Epithelial cell of esophagus (primary cell): ENCODE data around the gene CACNA1D.

Experiments
- DNase-seq: peaks from one replicate; pipeline ENCODE4 v3.0.0; 2010; ENCODE audit warnings: low read depth
- H3K4me3 ChIP-seq: 2 replicates; pipeline ENCODE4 v1.5.1; 2011; ENCODE audit warnings: mild to moderate bottlenecking, low read length, control low read depth
- TF ChIP-seq, protein P1 (sequence below): IDR thresholded peaks from 2 replicates; pipeline ENCODE4 v1.5.1; 2011; ENCODE audit warnings: low read depth, mild to moderate bottlenecking, low read length, control low read depth, inconsistent platforms; ENCODE audit not compliant: insufficient read depth; ENCODE audit errors: missing control alignments

CACNA1D gene

DNA sequence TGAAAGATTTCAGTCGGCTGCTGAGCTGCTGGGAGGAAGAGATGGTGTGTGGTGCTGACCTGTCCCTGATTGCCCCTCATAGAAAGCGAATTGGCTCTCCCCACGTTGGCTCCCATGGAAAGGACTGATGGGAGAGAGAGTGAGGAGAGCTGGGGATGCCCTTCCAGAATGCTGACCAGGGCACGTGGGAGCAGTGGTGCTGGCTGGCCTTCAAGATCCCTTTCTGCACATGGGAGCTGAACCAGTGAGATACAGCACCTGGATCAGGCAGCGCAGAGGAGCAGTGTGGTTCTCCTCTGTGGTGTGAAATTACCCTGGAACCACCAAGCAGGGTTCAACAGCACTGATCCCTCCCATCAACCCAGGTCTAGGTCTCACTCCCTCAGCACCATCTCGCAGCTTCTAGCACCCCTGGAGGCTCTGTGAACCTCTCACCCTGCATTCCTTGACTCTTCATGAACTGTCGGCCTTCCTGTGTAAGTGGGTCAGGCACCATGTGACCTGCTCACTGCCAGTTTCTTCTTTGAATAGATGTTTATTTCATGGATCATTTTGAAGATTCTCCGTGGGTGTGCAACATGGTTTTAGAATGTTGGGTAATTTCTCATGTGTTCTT lies 55.7 kb downstream of the CACNA1D start:
- no peak for DNase-seq
- TF ChIP-seq, protein P1, sequence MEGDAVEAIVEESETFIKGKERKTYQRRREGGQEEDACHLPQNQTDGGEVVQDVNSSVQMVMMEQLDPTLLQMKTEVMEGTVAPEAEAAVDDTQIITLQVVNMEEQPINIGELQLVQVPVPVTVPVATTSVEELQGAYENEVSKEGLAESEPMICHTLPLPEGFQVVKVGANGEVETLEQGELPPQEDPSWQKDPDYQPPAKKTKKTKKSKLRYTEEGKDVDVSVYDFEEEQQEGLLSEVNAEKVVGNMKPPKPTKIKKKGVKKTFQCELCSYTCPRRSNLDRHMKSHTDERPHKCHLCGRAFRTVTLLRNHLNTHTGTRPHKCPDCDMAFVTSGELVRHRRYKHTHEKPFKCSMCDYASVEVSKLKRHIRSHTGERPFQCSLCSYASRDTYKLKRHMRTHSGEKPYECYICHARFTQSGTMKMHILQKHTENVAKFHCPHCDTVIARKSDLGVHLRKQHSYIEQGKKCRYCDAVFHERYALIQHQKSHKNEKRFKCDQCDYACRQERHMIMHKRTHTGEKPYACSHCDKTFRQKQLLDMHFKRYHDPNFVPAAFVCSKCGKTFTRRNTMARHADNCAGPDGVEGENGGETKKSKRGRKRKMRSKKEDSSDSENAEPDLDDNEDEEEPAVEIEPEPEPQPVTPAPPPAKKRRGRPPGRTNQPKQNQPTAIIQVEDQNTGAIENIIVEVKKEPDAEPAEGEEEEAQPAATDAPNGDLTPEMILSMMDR: no peak
- H3K4me3 ChIP-seq: no peak overlapping the region

DNA sequence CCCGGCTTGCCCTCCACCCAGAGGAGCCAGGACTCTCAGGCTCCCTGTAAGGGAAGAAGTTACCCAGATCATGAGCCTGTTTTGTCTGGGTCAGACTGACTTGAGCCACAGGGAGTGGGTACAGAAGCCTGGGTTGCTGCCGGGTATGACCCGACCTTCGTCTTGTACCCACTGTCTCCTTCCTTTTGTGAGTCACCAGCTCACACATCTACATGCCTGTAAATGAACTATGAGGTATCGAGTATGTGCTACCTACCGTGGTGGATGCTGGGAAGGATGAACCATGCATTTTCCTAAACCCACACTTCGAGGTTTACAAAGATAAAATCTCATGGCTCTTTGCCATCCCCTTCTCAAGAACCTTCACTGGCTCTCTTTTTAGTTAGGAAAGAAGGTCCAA lies 56.9 kb downstream of the CACNA1D start:
- TF ChIP-seq, protein P1: no peak
- no peak for DNase-seq
- no peak overlapping the region for H3K4me3 ChIP-seq

DNA sequence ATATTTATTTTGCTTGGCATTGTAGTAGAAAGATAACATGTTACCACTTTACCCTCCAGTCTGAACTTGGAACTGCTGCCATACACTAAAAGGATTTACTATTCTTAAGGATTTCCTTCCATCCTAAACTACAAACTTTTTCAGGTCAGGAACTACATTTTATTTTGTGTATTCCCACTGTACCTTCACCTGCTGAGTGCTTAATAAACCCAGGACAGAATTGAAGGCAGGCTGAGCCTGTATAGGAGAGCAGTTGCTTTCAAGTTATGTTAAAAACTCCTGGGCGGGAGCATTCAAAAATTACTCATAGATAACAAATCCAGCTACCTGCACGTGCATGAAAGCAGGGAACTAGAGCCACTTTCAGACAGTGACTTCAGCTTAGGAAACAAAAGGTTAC lies 58.3 kb downstream of the CACNA1D start:
- DNase-seq: no peak
- no peak overlapping the region for H3K4me3 ChIP-seq
- TF ChIP-seq, protein P1: no peak

DNA sequence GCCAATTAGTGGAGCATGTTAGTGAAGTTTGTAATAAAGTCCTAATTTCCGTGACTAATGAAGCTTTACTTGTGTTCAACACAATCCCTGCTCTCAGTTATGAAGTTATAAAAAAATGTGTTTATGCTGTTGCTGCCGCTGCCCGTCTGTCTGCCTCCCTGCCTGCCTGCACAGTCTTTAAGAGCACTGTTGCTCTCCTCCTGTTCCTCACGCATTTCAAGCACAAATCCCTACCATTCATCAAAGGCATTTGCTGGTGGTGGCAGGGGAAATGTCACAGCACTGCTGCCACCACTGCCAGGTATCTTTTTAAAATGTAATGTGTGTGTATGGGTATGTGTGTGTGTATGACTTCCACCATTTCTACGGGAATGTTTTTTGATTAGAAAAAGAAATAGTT lies 58.8 kb downstream of the CACNA1D start:
- H3K4me3 ChIP-seq: no peak overlapping the region
- TF ChIP-seq, protein P1: no peak

DNA sequence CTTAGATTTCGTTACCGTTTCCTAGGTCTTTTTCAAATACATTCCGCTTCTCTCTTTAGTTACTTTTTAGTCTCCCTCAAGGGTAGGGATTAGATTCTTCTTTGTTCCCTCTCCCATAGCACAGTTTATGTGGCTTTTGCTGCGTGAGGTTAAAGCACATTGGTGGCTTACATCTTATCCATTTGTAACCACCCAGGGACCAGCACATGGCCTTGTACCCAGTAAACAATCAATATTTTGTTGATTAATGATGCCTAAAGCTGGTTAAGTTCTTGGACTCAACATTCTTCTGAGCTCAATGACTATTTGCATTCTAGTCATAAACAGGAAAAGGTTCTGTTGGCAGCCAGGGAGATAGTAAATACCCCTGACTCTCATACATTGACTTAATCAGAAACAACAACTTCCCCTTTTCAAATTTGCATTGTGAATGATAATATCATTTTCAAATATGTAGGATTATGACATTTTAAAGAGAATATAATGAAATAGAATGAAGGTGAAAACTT lies 60.2 kb downstream of the CACNA1D start:
- TF ChIP-seq, protein P1: no peak
- no peak overlapping the region for H3K4me3 ChIP-seq
- no peak for DNase-seq

More for the DNA sequence above, 58.8 kb downstream of the CACNA1D start:
- DNase-seq: no peak

DNA sequence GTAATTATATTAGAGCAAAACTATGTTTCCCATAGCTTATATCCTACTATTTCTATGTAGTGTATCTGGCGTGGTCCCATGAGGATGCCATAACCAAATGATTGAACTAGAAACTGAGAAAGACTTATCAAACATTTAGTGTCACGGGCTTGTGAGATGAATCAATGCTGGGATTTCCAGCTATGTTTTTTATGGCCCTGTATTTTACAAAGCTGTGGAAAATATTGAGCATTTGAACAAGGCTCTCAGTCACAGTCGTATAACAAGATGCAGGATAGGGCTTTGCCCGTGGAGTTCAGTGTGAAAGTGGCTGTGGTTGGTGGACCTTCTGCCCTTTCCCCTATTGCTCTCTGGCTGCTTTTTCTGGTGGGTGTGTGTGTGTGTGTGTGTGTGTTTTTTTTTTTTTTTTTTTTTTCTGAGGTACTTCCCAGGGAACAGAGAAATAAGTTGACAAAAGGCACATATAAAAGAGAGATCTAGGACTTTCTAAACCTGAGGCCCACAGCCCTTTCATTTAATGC lies 60.7 kb downstream of the CACNA1D start:
- TF ChIP-seq, protein P1: no peak
- DNase-seq: no peak
- H3K4me3 ChIP-seq: no peak overlapping the region

DNA sequence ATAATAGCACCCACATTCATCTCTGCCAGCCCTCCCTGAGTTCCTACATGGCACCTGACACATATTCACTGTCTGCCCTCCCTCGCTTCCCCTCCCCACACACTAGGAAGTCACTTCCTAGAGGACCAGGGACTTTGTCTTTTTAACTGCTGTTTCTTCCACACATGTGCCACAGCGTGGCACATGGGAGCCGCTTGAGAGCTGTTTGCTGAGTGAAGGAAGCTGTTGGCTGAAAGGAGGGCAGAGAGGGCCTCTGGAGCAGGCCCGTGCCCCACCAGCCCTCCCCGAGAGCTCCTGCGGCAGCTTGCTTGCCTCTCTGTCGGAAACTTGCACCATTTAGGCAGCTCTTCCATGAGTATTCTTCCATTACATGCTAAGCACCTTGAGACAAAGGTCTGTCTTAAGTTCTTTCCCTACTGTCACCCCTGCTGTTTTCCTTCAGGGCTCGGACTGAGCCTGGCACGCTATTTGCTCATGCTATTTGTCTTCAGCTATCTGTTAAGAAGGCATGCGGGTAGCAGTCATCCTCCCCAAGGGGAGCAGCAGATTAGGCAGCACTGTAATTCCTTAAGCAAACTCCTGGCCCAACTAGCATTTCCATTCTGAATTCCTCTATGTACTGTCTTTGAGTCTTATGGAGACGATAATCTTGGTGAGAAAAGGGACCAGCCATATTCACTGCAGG lies 72.2 kb downstream of the CACNA1D start:
- no peak for DNase-seq

More for the DNA sequence above, 72.2 kb downstream of the CACNA1D start:
- no peak overlapping the region for H3K4me3 ChIP-seq
- TF ChIP-seq, protein P1: no peak
